ENCODE measurements around the gene NID1. TPM values are rescaled to one million over a fixed set of nuclear protein-coding genes. Genes with fewer than 3 reads are reported as not detected.

Gene NID1
- total RNA-seq, 6 donors from 2014 or later: 26.8 to 81.1 (median 46.1) TPM

DNA sequence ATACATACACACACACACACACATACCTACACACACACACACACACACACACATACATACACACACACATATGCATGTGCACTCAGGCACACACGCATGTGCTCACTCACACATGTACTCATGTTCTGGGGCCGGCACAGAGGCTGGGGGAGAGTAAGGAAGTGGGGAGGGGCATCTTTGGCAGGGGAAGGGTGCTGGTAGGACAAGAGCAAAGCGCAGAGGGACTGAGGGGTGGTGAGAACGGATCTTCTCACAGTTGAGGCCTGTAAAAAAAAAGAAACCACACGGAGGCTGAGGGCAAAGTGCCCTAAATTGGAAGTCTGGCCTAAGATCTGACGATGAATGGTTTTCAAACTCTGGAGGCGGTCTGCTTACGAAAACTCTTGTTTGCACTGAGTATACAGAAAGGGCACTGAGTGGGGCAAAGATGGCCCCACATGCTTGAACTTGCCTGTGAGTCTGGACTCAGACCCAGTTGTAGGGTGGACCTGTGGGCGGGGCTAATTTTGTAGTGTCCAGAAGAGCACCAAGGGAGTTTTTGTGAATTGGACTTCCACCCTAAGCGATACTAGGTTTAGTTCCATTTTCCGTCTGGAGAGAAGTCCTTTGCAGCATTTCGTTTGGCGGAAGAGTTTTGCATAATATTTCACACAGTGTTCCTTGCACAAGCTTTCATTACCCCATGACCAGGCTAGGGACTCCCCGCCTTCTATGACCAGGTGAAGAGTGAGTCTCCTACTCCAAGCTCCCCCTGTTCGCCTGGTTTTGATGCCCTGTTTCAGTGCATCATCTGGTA, 118.9 kb downstream of the NID1 start:
- H3K4me1 ChIP-seq: peaks cover 5 to 16% (median 10%) of the 10 kb centered on the region in 4 donors
- peak overlapping the region; percentile 55 to 75 (median 70) for H3K27ac ChIP-seq
- ATAC-seq (ENCODE audit: low FRiP score in 2 of 2) (peak; percentile 54 to 70), DNase-seq (peak in 1 of 2 donors; percentile 74)
- H3K36me3 ChIP-seq: no peaks in the 10 kb centered on the region
- WGBS, 2 donors: 68 to 82% methylated on average over 15 of the region's 15 CpGs
- no peak overlapping the region for H3K4me3 ChIP-seq
- H3K27me3 ChIP-seq: no peaks in the 10 kb centered on the region
- no peaks in the 10 kb centered on the region for H3K9me3 ChIP-seq
- TF ChIP-seq POLR2AphosphoS5 (IDR thresholded peaks at IDR 0.05) (peak; percentile 45 to 51), POLR2A (IDR thresholded peaks at IDR 0.05) (no peak)

GRCh38 chr1:235943581-235944114, 121.2 kb downstream of the NID1 start:
- Histone ChIP-seq H3K4me3 (no peak overlapping the region), H3K36me3 (no peaks in the 10 kb centered on the region), H3K9me3 (no peaks in the 10 kb centered on the region), H3K4me1 (peaks cover 17 to 25% (median 21%) of the 10 kb centered on the region in 4 donors), H3K27ac (no peak overlapping the region), H3K27me3 (no peaks in the 10 kb centered on the region)
- no peak for ATAC-seq (ENCODE audit: low FRiP score in 2 of 2)
- TF ChIP-seq POLR2AphosphoS5 (IDR thresholded peaks at IDR 0.05): no peak
- no peak for TF ChIP-seq POLR2A (IDR thresholded peaks at IDR 0.05)
- no peak for TF ChIP-seq CTCF (IDR thresholded peaks at IDR 0.05)
- TF ChIP-seq EP300 (IDR thresholded peaks at IDR 0.05): no peak
- WGBS, 2 donors: 43 to 60% methylated on average over 9 of the region's 9 CpGs
- DNase-seq: no peak

- DNase-seq (no peak), ATAC-seq (ENCODE audit: low FRiP score in 2 of 2) (no peak)
- Histone ChIP-seq H3K27me3 (no peaks in the 10 kb centered on the region), H3K27ac (peak overlapping the region in 2 of 4 donors; percentile 61 to 83), H3K4me1 (peaks cover 22 to 31% (median 26%) of the 10 kb centered on the region in 4 donors), H3K36me3 (no peaks in the 10 kb centered on the region), H3K9me3 (no peaks in the 10 kb centered on the region), H3K4me3 (no peak overlapping the region)
- WGBS, 2 donors: 87 to 91% methylated on average over 6 of the region's 6 CpGs
- no peak for TF ChIP-seq POLR2AphosphoS5 (IDR thresholded peaks at IDR 0.05)
- TF ChIP-seq CTCF (IDR thresholded peaks at IDR 0.05): no peak
- TF ChIP-seq EP300 (IDR thresholded peaks at IDR 0.05): no peak
- TF ChIP-seq POLR2A (IDR thresholded peaks at IDR 0.05): no peak
Measured at GRCh38 chr1:235942979-235943575, 121.8 kb downstream of the NID1 start.

DNA sequence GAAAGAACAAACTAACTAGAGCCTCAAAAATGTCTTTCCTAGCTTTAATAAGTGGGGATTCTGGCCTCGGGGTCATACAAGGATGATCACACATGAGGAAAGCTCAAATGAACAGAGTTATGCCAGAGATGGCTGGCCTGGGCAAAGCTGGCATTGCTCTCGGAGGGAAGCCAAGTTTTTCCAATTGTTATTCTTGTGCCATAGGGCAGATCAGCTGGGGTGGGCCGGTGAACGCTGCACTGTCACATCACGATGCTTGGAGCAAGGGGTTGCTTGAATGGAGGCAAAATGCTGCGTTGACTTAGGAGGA, 122.3 kb downstream of the NID1 start:
- H3K4me3 ChIP-seq: no peak overlapping the region
- ATAC-seq (ENCODE audit: low FRiP score in 2 of 2) (no peak), DNase-seq (no peak)
- TF ChIP-seq EP300 (IDR thresholded peaks at IDR 0.05): no peak
- TF ChIP-seq CTCF (IDR thresholded peaks at IDR 0.05): no peak
- no peak for TF ChIP-seq POLR2AphosphoS5 (IDR thresholded peaks at IDR 0.05)
- TF ChIP-seq POLR2A (IDR thresholded peaks at IDR 0.05): no peak
- peak overlapping the region in 2 of 4 donors; percentile 61 to 83 for H3K27ac ChIP-seq
- H3K4me1 ChIP-seq: peaks cover 24 to 34% (median 31%) of the 10 kb centered on the region in 4 donors
- 70 to 84% methylated on average over 6 of the region's 6 CpGs for WGBS, 2 donors
- no peaks in the 10 kb centered on the region for H3K36me3 ChIP-seq
- no peaks in the 10 kb centered on the region for H3K27me3 ChIP-seq
- H3K9me3 ChIP-seq: no peaks in the 10 kb centered on the region

GRCh38 chr1:235941876-235942624, 122.8 kb downstream of the NID1 start:
- H3K9me3 ChIP-seq: no peaks in the 10 kb centered on the region
- no peaks in the 10 kb centered on the region for H3K27me3 ChIP-seq
- ATAC-seq (ENCODE audit: low FRiP score in 2 of 2) (no peak), DNase-seq (peak in 1 of 2 donors; percentile 51)
- H3K36me3 ChIP-seq: no peaks in the 10 kb centered on the region
- peak overlapping the region; percentile 21 to 83 (median 55) for H3K27ac ChIP-seq
- WGBS, 2 donors: 67 to 83% methylated on average over 12 of the region's 12 CpGs
- TF ChIP-seq CTCF (IDR thresholded peaks at IDR 0.05): no peak
- TF ChIP-seq POLR2A (IDR thresholded peaks at IDR 0.05): no peak
- TF ChIP-seq EP300 (IDR thresholded peaks at IDR 0.05): no peak
- TF ChIP-seq POLR2AphosphoS5 (IDR thresholded peaks at IDR 0.05): no peak
- no peak overlapping the region for H3K4me3 ChIP-seq
- H3K4me1 ChIP-seq: peaks cover 24 to 36% (median 31%) of the 10 kb centered on the region in 4 donors

All from upper lobe of left lung (tissue), 6 donors.